Measurements from ENCODE around the gene ZBTB7C.

ZBTB7C gene

DNA sequence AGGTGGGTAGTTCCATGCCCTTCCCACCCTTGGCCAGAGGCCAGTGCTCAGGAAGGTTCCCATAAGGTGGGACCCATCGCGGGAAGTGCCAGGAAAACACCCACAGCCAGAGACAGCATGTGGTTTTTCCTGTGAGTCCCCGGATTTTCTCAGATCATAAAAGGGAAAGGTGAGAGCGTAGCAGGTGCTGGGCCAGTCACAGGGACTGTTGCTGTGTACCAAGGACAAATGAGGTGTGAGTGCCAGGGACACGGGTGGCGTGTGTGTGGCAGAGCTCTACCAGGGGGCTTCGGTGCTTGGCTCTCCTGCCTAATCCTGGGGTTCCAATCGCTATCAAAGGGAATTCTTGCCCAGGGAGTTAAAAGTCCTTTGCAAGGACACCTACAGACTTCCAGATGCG lies 319.2 kb downstream of the ZBTB7C start:
- TF ChIP-seq, protein P1, sequence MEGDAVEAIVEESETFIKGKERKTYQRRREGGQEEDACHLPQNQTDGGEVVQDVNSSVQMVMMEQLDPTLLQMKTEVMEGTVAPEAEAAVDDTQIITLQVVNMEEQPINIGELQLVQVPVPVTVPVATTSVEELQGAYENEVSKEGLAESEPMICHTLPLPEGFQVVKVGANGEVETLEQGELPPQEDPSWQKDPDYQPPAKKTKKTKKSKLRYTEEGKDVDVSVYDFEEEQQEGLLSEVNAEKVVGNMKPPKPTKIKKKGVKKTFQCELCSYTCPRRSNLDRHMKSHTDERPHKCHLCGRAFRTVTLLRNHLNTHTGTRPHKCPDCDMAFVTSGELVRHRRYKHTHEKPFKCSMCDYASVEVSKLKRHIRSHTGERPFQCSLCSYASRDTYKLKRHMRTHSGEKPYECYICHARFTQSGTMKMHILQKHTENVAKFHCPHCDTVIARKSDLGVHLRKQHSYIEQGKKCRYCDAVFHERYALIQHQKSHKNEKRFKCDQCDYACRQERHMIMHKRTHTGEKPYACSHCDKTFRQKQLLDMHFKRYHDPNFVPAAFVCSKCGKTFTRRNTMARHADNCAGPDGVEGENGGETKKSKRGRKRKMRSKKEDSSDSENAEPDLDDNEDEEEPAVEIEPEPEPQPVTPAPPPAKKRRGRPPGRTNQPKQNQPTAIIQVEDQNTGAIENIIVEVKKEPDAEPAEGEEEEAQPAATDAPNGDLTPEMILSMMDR (conservative IDR thresholded peaks at IDR 0.05; ENCODE audit: low read length), result no peak
- no peak overlapping the region for H3K4me3 ChIP-seq (ENCODE audit: low read length)
- no peak for DNase-seq (ENCODE audit: low read depth)

DNA sequence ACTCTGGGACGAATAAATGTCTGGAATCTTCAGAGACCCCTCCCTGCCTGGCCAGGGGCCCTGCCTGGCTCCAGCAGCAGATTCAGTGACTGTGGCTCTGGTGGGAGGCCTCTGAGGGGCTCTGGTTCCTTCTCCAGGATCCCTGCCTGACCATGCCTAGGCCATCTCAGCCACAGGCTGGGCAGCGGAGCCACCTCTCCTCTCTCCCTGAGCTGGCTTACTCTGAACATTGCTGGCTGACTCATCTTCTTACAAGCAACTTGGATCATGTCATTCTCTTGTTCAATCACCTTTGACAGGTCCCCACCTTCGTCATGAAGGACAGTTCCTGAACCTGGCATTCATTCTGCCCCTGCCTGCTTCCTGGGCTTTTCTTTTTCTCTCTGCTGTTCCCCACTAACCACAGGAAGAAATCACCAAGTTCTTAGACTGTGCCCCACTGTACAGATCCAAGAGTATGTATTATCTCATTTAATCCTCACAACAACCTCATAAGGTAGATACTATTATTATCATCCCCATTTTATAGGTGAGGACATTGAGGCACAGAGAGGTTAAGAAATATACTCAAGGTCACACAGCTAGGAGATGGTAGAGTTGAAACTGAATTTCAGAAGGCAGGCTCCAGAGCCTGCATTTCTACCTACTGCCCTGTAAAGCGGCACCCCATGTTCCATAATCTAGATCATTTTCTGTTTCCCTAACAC lies 323.2 kb downstream of the ZBTB7C start:
- DNase-seq (ENCODE audit: low read depth), result no peak
- TF ChIP-seq, protein P1 (conservative IDR thresholded peaks at IDR 0.05; ENCODE audit: low read length), result no peak
- H3K4me3 ChIP-seq (ENCODE audit: low read length), result no peak overlapping the region

DNA sequence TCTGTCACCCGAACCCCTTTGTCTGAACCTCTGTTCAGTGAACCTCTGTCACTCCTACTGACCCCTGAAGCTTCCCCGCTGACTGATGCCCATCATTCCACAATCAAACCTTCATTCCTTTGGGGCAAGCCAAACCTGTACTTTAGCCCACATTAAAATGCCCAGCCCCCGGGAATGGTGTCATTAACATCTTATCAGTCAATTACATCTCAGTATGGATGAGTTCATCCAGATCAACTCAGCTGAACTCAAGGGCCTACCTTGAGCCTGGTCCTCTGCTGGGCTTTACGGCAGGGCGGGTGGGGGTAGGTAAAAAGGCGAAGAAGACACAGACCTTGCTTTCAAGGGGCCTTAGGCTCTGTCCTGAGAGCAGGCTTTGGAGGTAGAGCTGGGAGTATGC lies 324.3 kb downstream of the ZBTB7C start:
- H3K4me3 ChIP-seq (ENCODE audit: low read length), result no peak overlapping the region
- TF ChIP-seq, protein P1 (conservative IDR thresholded peaks at IDR 0.05; ENCODE audit: low read length), result no peak
- DNase-seq (ENCODE audit: low read depth), result no peak

DNA sequence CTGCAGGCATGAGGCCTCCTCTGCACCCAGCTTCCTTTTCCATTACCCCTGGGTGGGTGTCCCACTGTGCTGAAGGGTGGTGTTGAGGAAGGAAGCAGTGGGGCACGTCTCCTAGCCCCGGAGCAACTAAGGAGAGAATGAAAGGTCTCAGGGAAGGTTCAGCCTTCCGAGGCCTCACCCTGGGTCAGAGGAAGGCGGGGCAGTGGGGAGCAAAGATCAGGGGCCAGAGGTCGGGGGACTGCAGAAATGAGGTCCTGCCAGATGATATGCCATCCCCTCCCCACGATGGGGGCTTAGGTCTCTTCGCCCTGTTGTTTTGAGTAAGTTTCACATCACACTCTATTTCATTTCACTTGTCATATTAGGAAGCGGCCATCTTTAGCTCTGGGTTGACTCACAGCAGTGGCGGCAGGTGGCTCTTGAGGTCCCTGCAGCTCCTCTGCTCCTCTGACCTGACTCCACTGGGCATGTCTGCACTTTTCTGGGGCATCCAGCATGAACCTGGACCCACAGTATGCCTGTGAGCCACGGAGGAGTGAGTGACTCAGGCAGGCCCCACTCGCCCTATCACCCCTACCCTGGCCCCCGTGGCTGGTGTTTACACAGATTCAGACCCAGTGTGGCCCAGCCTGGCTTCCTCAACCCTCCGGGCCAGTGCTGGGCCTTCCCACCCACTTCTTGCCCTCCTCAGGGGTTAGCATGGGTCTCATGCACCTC lies 325.0 kb downstream of the ZBTB7C start:
- no peak overlapping the region for H3K4me3 ChIP-seq (ENCODE audit: low read length)
- no peak for DNase-seq (ENCODE audit: low read depth)
- TF ChIP-seq, protein P1 (conservative IDR thresholded peaks at IDR 0.05; ENCODE audit: low read length), result no peak

DNA sequence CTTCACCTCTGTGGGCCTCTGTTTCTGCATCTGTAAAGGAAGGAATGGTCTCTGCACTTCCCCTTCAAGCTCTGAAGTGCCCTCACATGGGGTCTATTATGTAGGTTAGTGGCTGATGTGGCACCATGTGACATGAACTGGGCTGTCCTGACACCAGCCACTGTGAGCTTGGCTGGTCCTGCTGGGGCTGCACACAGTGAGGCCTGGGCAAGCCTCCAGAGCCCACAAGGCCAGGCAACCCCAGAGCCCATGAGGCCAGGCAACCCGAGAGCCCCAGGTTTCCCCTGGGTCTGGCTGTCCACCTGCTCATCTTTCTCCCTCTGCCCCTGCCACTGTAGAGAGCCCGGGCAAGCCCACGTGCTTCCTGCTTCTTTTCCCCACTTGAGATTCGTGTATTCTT lies 328.6 kb downstream of the ZBTB7C start:
- no peak overlapping the region for H3K4me3 ChIP-seq (ENCODE audit: low read length)
- TF ChIP-seq, protein P1 (conservative IDR thresholded peaks at IDR 0.05; ENCODE audit: low read length), result no peak
- DNase-seq (ENCODE audit: low read depth), result no peak

DNA sequence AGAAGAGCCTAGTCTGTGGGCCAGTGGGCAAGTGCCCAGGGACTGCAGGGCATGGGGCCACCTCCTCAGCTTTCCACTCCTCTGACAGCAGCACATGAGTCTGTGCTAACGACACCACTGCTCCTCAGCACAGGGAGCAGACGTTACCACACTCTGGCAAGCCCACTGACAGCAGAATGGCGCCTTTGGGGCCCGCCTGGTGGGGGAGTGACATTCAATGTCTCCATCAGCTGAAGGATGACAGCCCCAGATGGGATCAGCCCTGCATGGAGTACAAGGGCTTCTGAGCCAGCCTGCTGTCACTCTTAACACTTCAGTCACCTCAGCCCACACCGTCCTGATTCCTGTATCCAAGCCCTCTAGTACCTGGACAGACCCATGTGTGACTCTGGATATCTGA lies 329.3 kb downstream of the ZBTB7C start:
- no peak for DNase-seq (ENCODE audit: low read depth)
- TF ChIP-seq, protein P1 (conservative IDR thresholded peaks at IDR 0.05; ENCODE audit: low read length), result no peak
- H3K4me3 ChIP-seq (ENCODE audit: low read length), result no peak overlapping the region

DNA sequence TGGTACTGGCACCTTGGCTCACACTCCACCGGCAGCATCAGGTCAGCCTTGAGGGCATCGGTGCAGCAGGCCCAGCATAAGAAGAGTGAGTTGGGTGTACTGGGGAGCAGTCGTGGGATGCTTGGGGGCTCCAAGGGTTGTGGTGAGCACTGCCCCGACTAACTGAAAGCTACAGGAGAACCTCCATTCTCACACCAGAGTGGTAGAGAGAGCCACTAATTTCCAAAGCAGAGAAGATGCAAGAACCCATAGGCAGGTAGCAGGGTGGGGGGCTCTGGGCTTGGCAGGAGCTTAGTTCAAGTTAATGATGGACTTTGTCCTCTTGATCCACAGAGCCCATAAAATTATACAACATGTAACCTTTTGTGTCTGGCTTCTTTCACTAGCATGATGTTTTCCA lies 330.7 kb downstream of the ZBTB7C start:
- no peak overlapping the region for H3K4me3 ChIP-seq (ENCODE audit: low read length)
- TF ChIP-seq, protein P1 (conservative IDR thresholded peaks at IDR 0.05; ENCODE audit: low read length), result no peak
- no peak for DNase-seq (ENCODE audit: low read depth)

All from AG10803 (cell line).